HFFc6 (cell line): Measurements from ENCODE around the gene TLN1. TPM values are rescaled to one million over a fixed set of nuclear protein-coding genes. Genes with fewer than 3 reads are reported as not detected.
A peak's percentile ranks its signal among the peaks of the same experiment; 100 is the strongest.

Experiments
- DNase-seq: peaks from one replicate; pipeline ENCODE4 v3.0.0-alpha.2; 2018
- H3K27ac Mint-ChIP-seq: 2 replicates; pipeline ENCODE4 v1.8.0; 2020; ENCODE audit warnings: mild to moderate bottlenecking, mixed read lengths
- H3K27me3 Mint-ChIP-seq: 2 replicates; pipeline ENCODE4 v1.8.0; 2021; ENCODE audit warnings: mild to moderate bottlenecking, moderate library complexity, mixed read lengths; ENCODE audit not compliant: insufficient read depth
- H3K36me3 Mint-ChIP-seq: 2 replicates; pipeline ENCODE4 v1.8.0; 2021; ENCODE audit warnings: low read depth, mixed read lengths
- H3K4me1 Mint-ChIP-seq: 2 replicates; pipeline ENCODE4 v1.8.0; 2020; ENCODE audit warnings: low read depth, mixed read lengths
- H3K4me3 Mint-ChIP-seq: 2 replicates; pipeline ENCODE4 v1.8.0; 2020; ENCODE audit warnings: mild to moderate bottlenecking, moderate library complexity, mixed read lengths
- H3K9me3 Mint-ChIP-seq: 2 replicates; pipeline ENCODE4 v1.8.0; 2020; ENCODE audit warnings: mild to moderate bottlenecking, mixed read lengths
- CTCF ChIP-seq: fragments of 200-600 bp; sonication (generic); IDR thresholded peaks from 2 replicates; pipeline ENCODE4 v1.5.0; 2021; ENCODE audit warnings: antibody characterized with exemption, mild to moderate bottlenecking
- total RNA-seq, 6 experiments: library from RNA; stranded (reverse); fragmentation: NEBNext Ultra II Directional; extraction: Animal tissue kit (Norgen Biotek cat#: 25700); gene quantifications; 2 replicates in 1 of 6; 3 replicates in 5 of 6; pipeline ENCODE4 v1.2.3, GENCODE V29; 2021

The TLN1 gene
- total RNA-seq, 6 experiments from 2014 or later, result 470 to 562 (median 491) TPM

DNA sequence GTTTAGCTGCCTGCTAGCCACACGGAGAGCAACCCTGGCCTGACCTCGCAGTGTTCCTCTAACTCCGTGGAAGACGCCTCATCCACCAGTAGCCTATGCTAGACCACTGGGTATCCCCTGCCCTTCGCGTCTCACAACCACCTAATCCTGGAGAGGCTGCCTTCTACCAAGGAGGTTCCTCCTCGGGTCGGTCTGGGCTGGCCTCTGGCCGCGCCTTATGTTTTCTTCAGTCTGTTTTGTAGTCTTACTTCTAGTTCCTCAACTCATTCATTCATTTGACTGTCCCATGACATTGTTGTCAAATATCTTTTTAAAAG lies 40.7 kb downstream of the TLN1 start:
- peaks cover 50% of the 10 kb centered on the region for H3K4me1 Mint-ChIP-seq
- H3K36me3 Mint-ChIP-seq, result peaks cover 32% of the 10 kb centered on the region
- peaks cover 23% of the 10 kb centered on the region for H3K27me3 Mint-ChIP-seq
- H3K27ac Mint-ChIP-seq, result peak overlapping the region; percentile 97
- H3K4me3 Mint-ChIP-seq, result peak overlapping the region; percentile 100
- no peak for DNase-seq
- no peaks in the 10 kb centered on the region for H3K9me3 Mint-ChIP-seq
- TF ChIP-seq CTCF, result no peak

- Mint-ChIP-seq H3K4me3 (peak overlapping the region; percentile 100), H3K27me3 (peaks cover 25% of the 10 kb centered on the region), H3K9me3 (no peaks in the 10 kb centered on the region), H3K4me1 (peaks cover 49% of the 10 kb centered on the region), H3K36me3 (peaks cover 32% of the 10 kb centered on the region), H3K27ac (peak overlapping the region; percentile 97)
- peak; percentile 74 for DNase-seq
- no peak for TF ChIP-seq CTCF
Measured at GRCh38 chr9:35690614-35691333, 41.2 kb downstream of the TLN1 start.

GRCh38 chr9:35690294-35690613 lies 41.7 kb downstream of the TLN1 start:
- H3K9me3 Mint-ChIP-seq, result no peaks in the 10 kb centered on the region
- no peak for DNase-seq
- peak overlapping the region; percentile 100 for H3K4me3 Mint-ChIP-seq
- H3K27me3 Mint-ChIP-seq, result peaks cover 26% of the 10 kb centered on the region
- H3K27ac Mint-ChIP-seq, result peak overlapping the region; percentile 97
- TF ChIP-seq CTCF, result no peak
- H3K36me3 Mint-ChIP-seq, result peaks cover 34% of the 10 kb centered on the region
- H3K4me1 Mint-ChIP-seq, result peaks cover 51% of the 10 kb centered on the region

- DNase-seq, result peak; percentile 87
- peak within 1 kb of the TSS; percentile 100 for H3K4me3 Mint-ChIP-seq
- H3K4me1 Mint-ChIP-seq, result peaks cover 50% of the 10 kb centered on the region
- peaks cover 38% of the 10 kb centered on the region for H3K36me3 Mint-ChIP-seq
- peaks cover 28% of the 10 kb centered on the region for H3K27me3 Mint-ChIP-seq
- no peak for TF ChIP-seq CTCF
- no peaks in the 10 kb centered on the region for H3K9me3 Mint-ChIP-seq
- peak within 1 kb of the TSS; percentile 97 for H3K27ac Mint-ChIP-seq
Measured at GRCh38 chr9:35689542-35690293, 42.3 kb downstream of the TLN1 start, which contains the start of gene TPM2. Gene TPM2, minus strand, starts transcription at chr9:35689925. Its CDS starts 108 bp downstream, at chr9:35689817.

- no peak for TF ChIP-seq CTCF
- DNase-seq, result peak; percentile 72
- peaks cover 32% of the 10 kb centered on the region for H3K27me3 Mint-ChIP-seq
- H3K4me1 Mint-ChIP-seq, result peaks cover 59% of the 10 kb centered on the region
- H3K27ac Mint-ChIP-seq, result peak overlapping the region; percentile 97
- H3K9me3 Mint-ChIP-seq, result no peaks in the 10 kb centered on the region
- H3K4me3 Mint-ChIP-seq, result peak overlapping the region; percentile 100
- H3K36me3 Mint-ChIP-seq, result peaks cover 46% of the 10 kb centered on the region
Measured at GRCh38 chr9:35688558-35689541, 43.1 kb downstream of the TLN1 start.
